Hematopoietic multipotent progenitor cell treated with erythropoietin and hydrocortisone succinate and interleukin-3 and kit ligand, for 8 days (in vitro differentiated cells): ENCODE data around the gene FNDC3A.

Experiments used
- DNase-seq: peaks from one replicate; pipeline ENCODE4 v3.0.0-alpha.2; 2015

FNDC3A gene

GRCh38 chr13:48975856-48976575 is at the start of gene FNDC3A:
FNDC3A (plus strand) TSS chr13:48975912; CDS start chr13:49006191, 30,279 bp downstream.
- peak; percentile 86 for DNase-seq

- no peak for DNase-seq
Observed at GRCh38 chr13:48928757-48929430, 46.8 kb upstream of the FNDC3A start.

- DNase-seq, result no peak
Observed at GRCh38 chr13:48930918-48931317, 44.8 kb upstream of the FNDC3A start.

GRCh38 chr13:48938308-48938943 is 37.3 kb upstream of the FNDC3A start:
- peak; percentile 1 for DNase-seq

- no peak for DNase-seq
Observed at GRCh38 chr13:48939728-48940127, 36.0 kb upstream of the FNDC3A start.

- no peak for DNase-seq
Observed at GRCh38 chr13:48942131-48942530, 33.6 kb upstream of the FNDC3A start.

- DNase-seq, result no peak
Observed at GRCh38 chr13:48944221-48944620, 31.5 kb upstream of the FNDC3A start.

- no peak for DNase-seq
Observed at GRCh38 chr13:48945626-48946025, 30.1 kb upstream of the FNDC3A start.

GRCh38 chr13:48946163-48946562 is 29.5 kb upstream of the FNDC3A start:
- DNase-seq, result no peak

- DNase-seq, result no peak
Observed at GRCh38 chr13:48949566-48950500, 25.9 kb upstream of the FNDC3A start.

- DNase-seq, result no peak
Observed at GRCh38 chr13:48950501-48950875, 25.2 kb upstream of the FNDC3A start.

- DNase-seq, result no peak
Observed at GRCh38 chr13:48954081-48954480, 21.6 kb upstream of the FNDC3A start.

- no peak for DNase-seq
Observed at GRCh38 chr13:48955536-48955935, 20.2 kb upstream of the FNDC3A start.

- DNase-seq, result no peak
Observed at GRCh38 chr13:48961379-48961778, 14.3 kb upstream of the FNDC3A start.

- no peak for DNase-seq
Observed at GRCh38 chr13:48962281-48962680, 13.4 kb upstream of the FNDC3A start.

GRCh38 chr13:48965736-48966135 is 10.0 kb upstream of the FNDC3A start:
- no peak for DNase-seq

- no peak for DNase-seq
Observed at GRCh38 chr13:48969685-48970084, 6.0 kb upstream of the FNDC3A start.

- DNase-seq, result no peak
Observed at GRCh38 chr13:48973845-48974431, 1.8 kb upstream of the FNDC3A start.

GRCh38 chr13:48975101-48975855 is 434 bp upstream of the FNDC3A start:
- peak; percentile 71 for DNase-seq

- peak; percentile 15 for DNase-seq
Observed at GRCh38 chr13:48976576-48977285, 1.0 kb downstream of the FNDC3A start.

- DNase-seq, result peak; percentile 44
Observed at GRCh38 chr13:48977286-48977625, 1.5 kb downstream of the FNDC3A start.
